Adrenal gland (tissue), 5 donors: ENCODE results near the gene PITRM1.

Experiments
- POLR2A ChIP-seq, 2 donors: fragments of 450-650 bp; IDR thresholded peaks; one replicate each; pipeline ENCODE4 v1.6.1; 2017; ENCODE audit warnings: antibody characterized with exemption in 2 of 2, mild to moderate bottlenecking in 2 of 2, moderate library complexity in 1 of 2
- TF ChIP-seq, protein P1 (sequence below), 6 experiments: fragments of 450-650 bp in 4 of 6; fragments of 200-600 bp in 2 of 6; sonication (generic) in 1 of 6; IDR thresholded peaks; 1 replicate in 5 of 6; 2 replicates in 1 of 6; pipeline versions ENCODE4 v1.5.1 to v1.8.0; 2016 to 2021; ENCODE audit warnings: antibody characterized with exemption in 6 of 6, mild to moderate bottlenecking in 2 of 6, moderate library complexity in 1 of 6
- donor health status: DM: no; HTN: no; CAD: no.

DNA sequence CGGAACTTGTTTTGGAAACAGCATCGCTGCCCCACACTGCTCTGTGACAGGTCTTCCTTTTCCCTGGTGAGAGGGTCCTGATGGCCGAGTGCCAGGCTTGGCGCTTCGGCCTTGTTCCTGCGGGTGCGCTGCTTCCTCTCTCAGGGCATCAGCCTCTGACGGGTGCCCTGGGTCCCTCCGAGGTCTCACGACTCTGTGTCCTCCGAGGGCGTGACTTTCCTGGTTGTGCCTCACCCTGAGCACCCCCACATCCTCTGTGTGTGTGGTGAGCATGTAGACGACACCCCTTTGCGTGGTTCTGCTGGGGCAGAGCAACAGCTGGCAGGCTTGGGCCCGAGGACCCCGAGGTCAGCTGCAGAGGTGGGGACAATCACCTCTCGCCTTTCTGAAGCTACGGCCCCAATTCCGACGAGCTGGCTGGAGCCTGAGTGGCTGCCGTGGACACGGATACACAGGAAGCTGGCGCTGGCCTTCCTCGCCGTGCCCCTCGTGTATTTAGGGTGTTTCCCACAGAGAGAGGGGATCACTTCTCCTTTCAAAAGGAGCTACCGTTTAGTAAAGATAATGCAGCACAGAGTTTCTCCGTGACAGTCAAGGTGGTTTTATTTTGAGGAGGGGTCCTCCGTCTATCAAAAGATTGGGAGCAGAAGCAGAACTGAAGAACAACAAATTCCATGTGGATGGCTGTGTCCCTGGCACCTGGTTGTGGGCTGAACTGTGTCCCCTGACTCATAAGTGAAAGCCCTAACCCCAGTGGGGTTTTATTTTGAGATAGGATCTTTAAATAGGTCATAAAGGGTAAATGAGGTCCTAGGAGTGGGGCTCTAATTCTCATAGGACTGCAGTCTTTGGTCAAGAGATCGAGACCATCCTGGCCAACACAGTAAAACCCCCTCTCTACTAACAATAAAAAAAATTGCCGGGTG, 36.2 kb upstream of the PITRM1 start:
- TF ChIP-seq, protein P1, sequence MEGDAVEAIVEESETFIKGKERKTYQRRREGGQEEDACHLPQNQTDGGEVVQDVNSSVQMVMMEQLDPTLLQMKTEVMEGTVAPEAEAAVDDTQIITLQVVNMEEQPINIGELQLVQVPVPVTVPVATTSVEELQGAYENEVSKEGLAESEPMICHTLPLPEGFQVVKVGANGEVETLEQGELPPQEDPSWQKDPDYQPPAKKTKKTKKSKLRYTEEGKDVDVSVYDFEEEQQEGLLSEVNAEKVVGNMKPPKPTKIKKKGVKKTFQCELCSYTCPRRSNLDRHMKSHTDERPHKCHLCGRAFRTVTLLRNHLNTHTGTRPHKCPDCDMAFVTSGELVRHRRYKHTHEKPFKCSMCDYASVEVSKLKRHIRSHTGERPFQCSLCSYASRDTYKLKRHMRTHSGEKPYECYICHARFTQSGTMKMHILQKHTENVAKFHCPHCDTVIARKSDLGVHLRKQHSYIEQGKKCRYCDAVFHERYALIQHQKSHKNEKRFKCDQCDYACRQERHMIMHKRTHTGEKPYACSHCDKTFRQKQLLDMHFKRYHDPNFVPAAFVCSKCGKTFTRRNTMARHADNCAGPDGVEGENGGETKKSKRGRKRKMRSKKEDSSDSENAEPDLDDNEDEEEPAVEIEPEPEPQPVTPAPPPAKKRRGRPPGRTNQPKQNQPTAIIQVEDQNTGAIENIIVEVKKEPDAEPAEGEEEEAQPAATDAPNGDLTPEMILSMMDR (IDR thresholded peaks at IDR 0.05) = no peak
- no peak for TF ChIP-seq POLR2A (IDR thresholded peaks at IDR 0.05)
